ENCODE measurements around the gene NCOR1.

GRCh38 chr17:16050844-16051243 is 164.5 kb downstream of the NCOR1 start:
- TF ChIP-seq CTCF (IDR thresholded peaks at IDR 0.05; ENCODE audit: insufficient read depth, low read length, poor library complexity, severe bottlenecking) (no peak), EZH2phosphoT487 (conservative IDR thresholded peaks at IDR 0.05; ENCODE audit: low read length) (no peak)
